BLaER1 (cell line): Measurements from ENCODE around the gene BLMH.
"Not testable (repeated sequence)": the region's sequence is repeated elsewhere in the genome, so short reads cannot be mapped to it uniquely, and the experiment has no call there.

Source experiments
- H3K27ac ChIP-seq: shearing (Covaris generic); formaldehyde crosslinking; 2 replicates; pipeline ENCODE4 v1.8.1; 2022
- H3K27me3 ChIP-seq: shearing (Covaris generic); formaldehyde crosslinking; 2 replicates; pipeline ENCODE4 v1.8.1; 2022
- H3K36me3 ChIP-seq: shearing (Covaris generic); formaldehyde crosslinking; 2 replicates; pipeline ENCODE4 v1.8.1; 2022
- H3K4me1 ChIP-seq: shearing (Covaris generic); formaldehyde crosslinking; 2 replicates; pipeline ENCODE4 v1.8.1; 2022
- H3K4me2 ChIP-seq: shearing (Covaris generic); formaldehyde crosslinking; 2 replicates; pipeline ENCODE4 v1.8.1; 2022
- H3K4me3 ChIP-seq: shearing (Covaris generic); formaldehyde crosslinking; 2 replicates; pipeline ENCODE4 v1.8.1; 2022
- H3K9ac ChIP-seq: shearing (Covaris generic); formaldehyde crosslinking; 2 replicates; pipeline ENCODE4 v1.8.1; 2022
- H3K9me3 ChIP-seq: shearing (Covaris generic); formaldehyde crosslinking; 2 replicates; pipeline ENCODE4 v1.8.1; 2022
- H4K20me1 ChIP-seq: shearing (Covaris generic); formaldehyde crosslinking; 2 replicates; pipeline ENCODE4 v1.8.1; 2022
- Cebpa-rat ChIP-seq: shearing (Covaris generic); IDR thresholded peaks from 2 replicates; pipeline ENCODE4 v1.8.1; 2022

Gene BLMH

GRCh38 chr17:30232824-30233427 lies 58.8 kb downstream of the BLMH start:
- Histone ChIP-seq H3K36me3 (no peaks in the 10 kb centered on the region), H3K27ac (no peak overlapping the region), H3K4me3 (no peak overlapping the region), H3K9me3 (0 out of 2 replicates have a peak, but pooled peaks cover 5% of the 10 kb centered on the region), H3K4me1 (peaks cover 12% of the 10 kb centered on the region), H4K20me1 (peaks cover 21% of the 10 kb centered on the region; the same call in 1 of the 2 replicates), H3K27me3 (peaks cover 55% of the 10 kb centered on the region), H3K4me2 (no peak overlapping the region), H3K9ac (no peak overlapping the region)
- TF ChIP-seq Cebpa-rat, result no peak

GRCh38 chr17:30232015-30232823 lies 59.5 kb downstream of the BLMH start:
- Histone ChIP-seq H3K27me3 (peaks cover 48% of the 10 kb centered on the region), H4K20me1 (peaks cover 21% of the 10 kb centered on the region; the same call in 1 of the 2 replicates), H3K4me2 (no peak overlapping the region), H3K27ac (no peak overlapping the region), H3K9ac (no peak overlapping the region), H3K36me3 (no peaks in the 10 kb centered on the region), H3K4me1 (peaks cover 18% of the 10 kb centered on the region), H3K4me3 (no peak overlapping the region), H3K9me3 (0 out of 2 replicates have a peak, but pooled peaks cover 5% of the 10 kb centered on the region)
- TF ChIP-seq Cebpa-rat, result no peak

GRCh38 chr17:30230596-30231125 lies 61.1 kb downstream of the BLMH start:
- H3K4me2 ChIP-seq, result no peak overlapping the region
- H3K9ac ChIP-seq, result no peak overlapping the region
- no peak overlapping the region for H3K4me3 ChIP-seq
- no peaks in the 10 kb centered on the region for H3K36me3 ChIP-seq
- H3K27me3 ChIP-seq, result peaks cover 35% of the 10 kb centered on the region
- no peak for TF ChIP-seq Cebpa-rat
- peaks cover 18% of the 10 kb centered on the region for H3K4me1 ChIP-seq
- H3K9me3 ChIP-seq, result 0 out of 2 replicates have a peak, but pooled peaks cover 3% of the 10 kb centered on the region
- peaks cover 13% of the 10 kb centered on the region; the same call in 1 of the 2 replicates for H4K20me1 ChIP-seq
- H3K27ac ChIP-seq, result no peak overlapping the region

GRCh38 chr17:30230009-30230408 lies 61.7 kb downstream of the BLMH start:
- not testable (repeated sequence) for H3K27ac ChIP-seq, H3K4me3 ChIP-seq, H3K4me2 ChIP-seq, H4K20me1 ChIP-seq, H3K9ac ChIP-seq, H3K36me3 ChIP-seq, H3K9me3 ChIP-seq
- H3K27me3 ChIP-seq, result peaks cover 28% of the 10 kb centered on the region
- H3K4me1 ChIP-seq, result peaks cover 18% of the 10 kb centered on the region

DNA sequence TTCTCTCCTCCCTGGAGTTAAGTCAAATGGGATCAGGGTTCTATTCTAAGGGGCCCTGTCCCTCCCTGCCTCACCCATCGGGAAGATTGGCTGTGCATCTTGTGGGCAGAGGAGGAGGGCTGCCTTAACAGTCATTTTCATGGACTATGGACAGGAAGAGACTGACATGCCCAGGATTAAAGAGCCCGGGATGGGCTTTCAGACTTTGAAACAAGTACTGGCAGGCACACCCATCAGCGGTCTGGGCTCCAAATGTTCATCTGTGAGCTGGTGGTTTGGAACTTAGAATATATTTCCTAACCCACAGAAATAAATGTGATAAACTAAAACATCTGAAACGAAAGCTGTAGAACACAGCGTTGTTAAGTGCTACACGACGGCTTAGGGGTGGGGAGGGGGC lies 62.7 kb downstream of the BLMH start:
- H3K4me1 ChIP-seq, result peaks cover 18% of the 10 kb centered on the region
- no peak for TF ChIP-seq Cebpa-rat
- H3K9ac ChIP-seq, result no peak overlapping the region
- H3K9me3 ChIP-seq, result no peaks in the 10 kb centered on the region
- no peak overlapping the region for H3K27ac ChIP-seq
- H4K20me1 ChIP-seq, result no peaks in the 10 kb centered on the region
- no peak overlapping the region for H3K4me3 ChIP-seq
- peak overlapping the region; percentile 67 for H3K4me2 ChIP-seq
- H3K27me3 ChIP-seq, result peaks cover 18% of the 10 kb centered on the region
- no peaks in the 10 kb centered on the region for H3K36me3 ChIP-seq

- no peaks in the 10 kb centered on the region for H3K9me3 ChIP-seq
- no peak overlapping the region for H3K4me3 ChIP-seq
- TF ChIP-seq Cebpa-rat, result no peak
- H4K20me1 ChIP-seq, result no peaks in the 10 kb centered on the region
- peaks cover 18% of the 10 kb centered on the region for H3K4me1 ChIP-seq
- peak overlapping the region; percentile 67 for H3K4me2 ChIP-seq
- no peak overlapping the region for H3K27ac ChIP-seq
- H3K36me3 ChIP-seq, result no peaks in the 10 kb centered on the region
- H3K9ac ChIP-seq, result no peak overlapping the region
- H3K27me3 ChIP-seq, result peaks cover 8% of the 10 kb centered on the region
These were observed 63.7 kb downstream of the BLMH start for GRCh38 chr17:30228011-30228410.

DNA sequence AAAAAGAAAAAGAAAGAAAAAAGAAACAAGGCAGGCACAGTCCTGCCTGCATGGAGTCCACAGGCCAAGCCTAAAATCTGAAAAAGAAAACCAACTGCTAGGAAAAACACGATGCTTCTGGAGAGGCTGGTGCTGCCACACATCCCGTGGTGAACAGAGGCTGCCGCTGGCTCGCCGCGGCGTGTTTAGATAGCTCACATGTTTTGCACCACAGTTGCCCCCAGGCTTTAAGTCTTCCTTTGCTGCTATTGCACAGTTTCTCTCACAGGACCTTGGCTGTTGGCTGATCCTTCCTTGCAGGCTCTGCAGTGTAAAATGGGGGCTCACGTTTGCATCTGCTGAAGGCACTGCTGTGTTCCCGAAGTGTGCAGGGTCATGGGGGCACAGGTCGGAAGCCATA lies 64.9 kb downstream of the BLMH start:
- H3K4me1 ChIP-seq, result peaks cover 18% of the 10 kb centered on the region
- H3K4me2 ChIP-seq, result no peak overlapping the region

DNA sequence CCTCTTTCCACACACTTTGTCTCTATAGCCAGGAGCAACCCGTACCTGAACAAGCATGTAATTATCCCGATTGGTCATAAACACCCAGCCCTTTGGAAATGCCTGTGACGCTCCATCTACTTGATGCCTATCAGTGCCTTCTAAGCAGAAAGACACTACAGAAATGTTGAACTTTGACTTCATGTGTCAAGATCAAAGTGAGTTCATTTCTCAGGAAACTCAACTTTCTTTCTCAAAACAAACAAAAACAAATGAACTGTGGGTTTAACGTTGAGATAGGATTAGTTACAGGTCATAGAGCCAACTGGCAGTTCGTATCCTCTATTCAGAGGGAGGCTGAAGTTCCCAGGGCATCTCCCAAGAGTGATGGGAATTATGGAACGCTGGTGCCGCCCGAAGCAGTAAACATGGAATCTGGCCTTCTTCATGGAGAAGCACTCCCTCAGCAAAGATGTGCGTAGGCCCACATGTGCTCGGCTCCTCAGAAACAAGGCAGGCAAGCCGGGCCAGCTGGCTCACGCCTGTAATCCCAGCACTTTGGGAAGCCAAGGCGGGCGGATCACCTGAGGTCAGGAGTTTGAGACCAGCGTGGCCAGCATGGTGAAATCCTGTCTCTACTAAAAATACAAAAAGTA lies 65.7 kb downstream of the BLMH start:
- no peak overlapping the region for H3K4me3 ChIP-seq
- H3K9ac ChIP-seq, result no peak overlapping the region

More for the DNA sequence above, 64.9 kb downstream of the BLMH start:
- no peak for TF ChIP-seq Cebpa-rat
- no peak overlapping the region for H3K4me3 ChIP-seq
- no peaks in the 10 kb centered on the region for H3K27me3 ChIP-seq
- no peaks in the 10 kb centered on the region for H4K20me1 ChIP-seq
- H3K36me3 ChIP-seq, result no peaks in the 10 kb centered on the region
- no peak overlapping the region for H3K27ac ChIP-seq
- H3K9ac ChIP-seq, result no peak overlapping the region
- no peaks in the 10 kb centered on the region for H3K9me3 ChIP-seq

DNA sequence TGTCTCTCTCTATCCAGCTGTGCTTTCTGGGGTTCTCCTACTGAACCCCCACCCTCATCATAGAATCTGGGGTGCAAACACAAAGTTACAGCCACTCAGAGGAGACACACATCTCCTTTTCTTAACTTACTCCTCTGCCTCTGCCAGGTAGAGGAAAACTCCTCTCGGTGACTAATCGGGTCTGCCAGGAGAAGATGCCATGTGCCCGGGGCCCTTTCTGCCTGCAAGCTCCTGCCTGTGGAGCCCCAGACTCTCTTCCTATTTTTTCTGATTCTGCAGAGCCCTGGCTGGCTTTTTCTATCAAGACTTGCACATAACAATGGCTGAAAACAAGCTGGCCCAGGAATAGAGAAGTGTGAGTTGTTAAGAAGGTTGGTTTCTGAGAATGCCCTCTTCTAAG lies 66.6 kb downstream of the BLMH start:
- TF ChIP-seq Cebpa-rat, result no peak
- H3K4me2 ChIP-seq, result no peak overlapping the region
- H3K4me3 ChIP-seq, result no peak overlapping the region

More for the DNA sequence above, 65.7 kb downstream of the BLMH start:
- Histone ChIP-seq H3K27ac (no peak overlapping the region), H3K4me1 (peaks cover 18% of the 10 kb centered on the region), H3K27me3 (no peaks in the 10 kb centered on the region), H3K36me3 (no peaks in the 10 kb centered on the region), H3K4me2 (no peak overlapping the region), H3K9me3 (no peaks in the 10 kb centered on the region), H4K20me1 (no peaks in the 10 kb centered on the region)
- TF ChIP-seq Cebpa-rat, result no peak

GRCh38 chr17:30224419-30224960 lies 67.3 kb downstream of the BLMH start:
- H3K27ac ChIP-seq, result no peak overlapping the region
- no peaks in the 10 kb centered on the region for H4K20me1 ChIP-seq
- H3K4me3 ChIP-seq, result no peak overlapping the region
- H3K9ac ChIP-seq, result no peak overlapping the region
- no peaks in the 10 kb centered on the region for H3K27me3 ChIP-seq
- H3K4me1 ChIP-seq, result peaks cover 18% of the 10 kb centered on the region
- H3K9me3 ChIP-seq, result no peaks in the 10 kb centered on the region
- no peak overlapping the region for H3K4me2 ChIP-seq
- no peak for TF ChIP-seq Cebpa-rat
- no peaks in the 10 kb centered on the region for H3K36me3 ChIP-seq

More for the DNA sequence above, 66.6 kb downstream of the BLMH start:
- H3K27me3 ChIP-seq, result no peaks in the 10 kb centered on the region
- no peak overlapping the region for H3K27ac ChIP-seq
- no peak overlapping the region for H3K9ac ChIP-seq
- peaks cover 18% of the 10 kb centered on the region for H3K4me1 ChIP-seq
- no peaks in the 10 kb centered on the region for H3K36me3 ChIP-seq
- H3K9me3 ChIP-seq, result no peaks in the 10 kb centered on the region
- no peaks in the 10 kb centered on the region for H4K20me1 ChIP-seq
